ENCODE results near the gene TTC34. TPM values are rescaled to one million over a fixed set of nuclear protein-coding genes. Genes with fewer than 3 reads are reported as not detected.
"Not testable (repeated sequence)": the region's sequence is repeated elsewhere in the genome, so short reads cannot be mapped to it uniquely, and the experiment has no call there.

TTC34 gene
- total RNA-seq, 1 experiment from 2014 or later: 1.3 TPM

- intact Hi-C loops (cut with micrococcal nuclease); BruUV-seq (replicated peaks); H2AFZ ChIP-seq (ENCODE audit: low read depth, low read length, poor library complexity, severe bottlenecking); H3K9ac ChIP-seq (ENCODE audit: low read length); H3K4me2 ChIP-seq (ENCODE audit: low read length); H3K36me3 ChIP-seq (ENCODE audit: control insufficient read depth in 1 of 2, insufficient read depth in 2 of 2, low read length in 2 of 2); H3K79me2 ChIP-seq (ENCODE audit: insufficient read depth, low read length); H4K20me1 ChIP-seq (ENCODE audit: insufficient read depth); H3K27me3 ChIP-seq (ENCODE audit: insufficient read depth, low read length); POLR2A ChIA-PET; H3K4me3 ChIP-seq (replicated peaks in 1 of 2; ENCODE audit: low read depth in 1 of 2, low read length in 2 of 2); H3K27ac ChIP-seq (ENCODE audit: low read depth, low read length); CTCF ChIA-PET; H3K9me3 ChIP-seq (ENCODE audit: control insufficient read depth in 1 of 2, insufficient read depth in 1 of 2, low read depth in 1 of 2, low read length in 2 of 2); ATAC-seq; H3K4me1 ChIP-seq (ENCODE audit: control insufficient read depth in 1 of 2, insufficient read depth in 2 of 2, low read length in 2 of 2); H3K9me2 ChIP-seq (ENCODE audit: insufficient read depth); RAD21 ChIA-PET (ENCODE audit: low non-redundant PET in 1 of 2, low total read pairs in 2 of 2, uncharacterized antibody in 2 of 2, unreplicated experiment in 2 of 2); DNase-seq (ENCODE audit: low read depth, low spot score): not testable (repeated sequence)
These were observed 129.8 kb downstream of the TTC34 start for GRCh38 chr1:2671656-2672055.

GRCh38 chr1:2659806-2660205, 141.7 kb downstream of the TTC34 start:
- H3K9me2 ChIP-seq (ENCODE audit: insufficient read depth); H3K4me3 ChIP-seq (replicated peaks in 1 of 2; ENCODE audit: low read depth in 1 of 2, low read length in 2 of 2); H3K27ac ChIP-seq (ENCODE audit: low read depth, low read length); BruUV-seq (replicated peaks); DNase-seq (ENCODE audit: low read depth, low spot score); H3K9me3 ChIP-seq (ENCODE audit: control insufficient read depth in 1 of 2, insufficient read depth in 1 of 2, low read depth in 1 of 2, low read length in 2 of 2); H3K79me2 ChIP-seq (ENCODE audit: insufficient read depth, low read length); H3K9ac ChIP-seq (ENCODE audit: low read length); ATAC-seq; H3K4me2 ChIP-seq (ENCODE audit: low read length); intact Hi-C loops (cut with micrococcal nuclease); RAD21 ChIA-PET (ENCODE audit: low non-redundant PET in 1 of 2, low total read pairs in 2 of 2, uncharacterized antibody in 2 of 2, unreplicated experiment in 2 of 2); H3K36me3 ChIP-seq (ENCODE audit: control insufficient read depth in 1 of 2, insufficient read depth in 2 of 2, low read length in 2 of 2); H4K20me1 ChIP-seq (ENCODE audit: insufficient read depth); H3K4me1 ChIP-seq (ENCODE audit: control insufficient read depth in 1 of 2, insufficient read depth in 2 of 2, low read length in 2 of 2); CTCF ChIA-PET; H2AFZ ChIP-seq (ENCODE audit: low read depth, low read length, poor library complexity, severe bottlenecking); POLR2A ChIA-PET: not testable (repeated sequence)
- peaks cover 20% of the 10 kb centered on the region for H3K27me3 ChIP-seq (ENCODE audit: insufficient read depth, low read length)

- POLR2A ChIA-PET; DNase-seq (ENCODE audit: low read depth, low spot score); H2AFZ ChIP-seq (ENCODE audit: low read depth, low read length, poor library complexity, severe bottlenecking); BruUV-seq (replicated peaks); H3K4me2 ChIP-seq (ENCODE audit: low read length); H3K4me1 ChIP-seq (ENCODE audit: control insufficient read depth in 1 of 2, insufficient read depth in 2 of 2, low read length in 2 of 2); CTCF ChIA-PET; H3K27ac ChIP-seq (ENCODE audit: low read depth, low read length); H4K20me1 ChIP-seq (ENCODE audit: insufficient read depth); intact Hi-C loops (cut with micrococcal nuclease); ATAC-seq; H3K9ac ChIP-seq (ENCODE audit: low read length); H3K9me2 ChIP-seq (ENCODE audit: insufficient read depth); H3K9me3 ChIP-seq (ENCODE audit: control insufficient read depth in 1 of 2, insufficient read depth in 1 of 2, low read depth in 1 of 2, low read length in 2 of 2); RAD21 ChIA-PET (ENCODE audit: low non-redundant PET in 1 of 2, low total read pairs in 2 of 2, uncharacterized antibody in 2 of 2, unreplicated experiment in 2 of 2); H3K36me3 ChIP-seq (ENCODE audit: control insufficient read depth in 1 of 2, insufficient read depth in 2 of 2, low read length in 2 of 2); H3K79me2 ChIP-seq (ENCODE audit: insufficient read depth, low read length); H3K4me3 ChIP-seq (replicated peaks in 1 of 2; ENCODE audit: low read depth in 1 of 2, low read length in 2 of 2): not testable (repeated sequence)
- peaks cover 39% of the 10 kb centered on the region for H3K27me3 ChIP-seq (ENCODE audit: insufficient read depth, low read length)
These were observed 143.6 kb downstream of the TTC34 start for GRCh38 chr1:2657909-2658308.

GRCh38 chr1:2657124-2657523, 144.4 kb downstream of the TTC34 start:
- H3K27me3 ChIP-seq (ENCODE audit: insufficient read depth, low read length): peaks cover 47% of the 10 kb centered on the region
- CTCF ChIA-PET; H3K27ac ChIP-seq (ENCODE audit: low read depth, low read length); H3K4me3 ChIP-seq (replicated peaks in 1 of 2; ENCODE audit: low read depth in 1 of 2, low read length in 2 of 2); intact Hi-C loops (cut with micrococcal nuclease); POLR2A ChIA-PET; ATAC-seq; H2AFZ ChIP-seq (ENCODE audit: low read depth, low read length, poor library complexity, severe bottlenecking); H3K9me2 ChIP-seq (ENCODE audit: insufficient read depth); H3K79me2 ChIP-seq (ENCODE audit: insufficient read depth, low read length); H3K36me3 ChIP-seq (ENCODE audit: control insufficient read depth in 1 of 2, insufficient read depth in 2 of 2, low read length in 2 of 2); H3K9ac ChIP-seq (ENCODE audit: low read length); RAD21 ChIA-PET (ENCODE audit: low non-redundant PET in 1 of 2, low total read pairs in 2 of 2, uncharacterized antibody in 2 of 2, unreplicated experiment in 2 of 2); BruUV-seq (replicated peaks); H3K4me1 ChIP-seq (ENCODE audit: control insufficient read depth in 1 of 2, insufficient read depth in 2 of 2, low read length in 2 of 2); H3K9me3 ChIP-seq (ENCODE audit: control insufficient read depth in 1 of 2, insufficient read depth in 1 of 2, low read depth in 1 of 2, low read length in 2 of 2); H4K20me1 ChIP-seq (ENCODE audit: insufficient read depth); DNase-seq (ENCODE audit: low read depth, low spot score); H3K4me2 ChIP-seq (ENCODE audit: low read length): not testable (repeated sequence)
